Activated CD4-positive, alpha-beta T cell treated with anti-CD3 and anti-CD28 coated beads, Interleukin-2, amount 50 U/mL, for 24 hours (primary cell): ENCODE results near the gene TSHZ2.

Experiments
- DNase-seq, 2 donors: peaks; one replicate each; pipeline ENCODE4 v3.0.0-alpha.2; 2020; ENCODE audit warnings: low read depth in 1 of 2, low spot score in 1 of 2

The TSHZ2 gene

DNA sequence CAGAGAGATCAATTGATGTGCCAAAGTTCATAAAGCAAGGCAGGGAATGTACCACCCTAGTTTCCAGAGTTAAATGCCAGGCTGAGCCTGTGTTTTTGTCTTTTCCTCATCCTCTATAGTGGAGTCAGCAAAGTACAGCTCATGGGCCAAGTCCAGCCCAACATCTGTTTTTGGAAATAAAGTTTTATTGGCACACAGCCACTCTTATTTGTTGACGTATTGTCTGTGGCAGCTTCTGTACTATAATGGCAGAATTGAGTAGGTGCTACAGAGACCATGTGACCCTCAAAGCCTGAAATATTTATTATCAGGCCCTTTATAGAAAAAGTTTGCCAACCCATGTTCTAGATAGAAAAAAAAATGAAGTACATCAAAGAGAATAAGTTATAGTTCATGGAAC is 187.0 kb downstream of the TSHZ2 start:
- DNase-seq = no peak

DNA sequence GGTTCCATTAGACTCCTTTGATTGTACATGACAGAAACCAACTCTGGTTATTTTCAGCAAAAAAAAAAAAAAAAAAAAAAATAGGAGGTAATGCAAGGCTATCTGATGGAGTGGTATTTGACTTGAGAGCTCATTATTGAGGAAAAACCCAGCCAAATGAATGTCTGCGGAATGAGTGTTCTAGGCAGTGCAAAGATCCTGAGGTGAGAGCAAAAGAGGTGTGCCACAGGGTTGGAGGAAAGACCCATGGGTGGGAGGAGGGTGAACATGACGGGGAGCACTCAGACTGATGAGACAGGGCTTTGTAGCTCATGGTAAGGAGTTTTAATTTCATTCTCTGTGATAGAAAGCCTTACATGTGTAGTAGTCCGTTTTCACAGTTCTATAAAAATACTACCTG is 188.9 kb downstream of the TSHZ2 start:
- DNase-seq = no peak

DNA sequence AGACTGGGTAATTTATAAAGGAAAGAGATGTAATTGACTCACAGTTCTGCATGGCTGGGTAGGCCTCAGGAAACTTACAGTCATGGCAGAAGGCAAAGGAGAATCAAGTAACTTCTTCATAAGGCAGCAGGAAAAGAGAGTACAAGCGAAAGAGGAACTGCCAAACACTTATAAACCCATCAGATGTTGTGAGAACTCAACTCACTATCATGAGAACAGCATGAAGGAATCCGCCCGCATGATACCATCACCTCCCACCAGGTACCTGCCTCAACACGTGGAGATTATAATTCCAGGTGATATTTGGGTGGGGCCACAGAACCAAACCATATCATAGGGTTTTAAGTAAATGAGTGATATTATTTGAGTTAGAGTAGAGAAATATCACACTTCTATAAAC is 189.3 kb downstream of the TSHZ2 start:
- DNase-seq = no peak

DNA sequence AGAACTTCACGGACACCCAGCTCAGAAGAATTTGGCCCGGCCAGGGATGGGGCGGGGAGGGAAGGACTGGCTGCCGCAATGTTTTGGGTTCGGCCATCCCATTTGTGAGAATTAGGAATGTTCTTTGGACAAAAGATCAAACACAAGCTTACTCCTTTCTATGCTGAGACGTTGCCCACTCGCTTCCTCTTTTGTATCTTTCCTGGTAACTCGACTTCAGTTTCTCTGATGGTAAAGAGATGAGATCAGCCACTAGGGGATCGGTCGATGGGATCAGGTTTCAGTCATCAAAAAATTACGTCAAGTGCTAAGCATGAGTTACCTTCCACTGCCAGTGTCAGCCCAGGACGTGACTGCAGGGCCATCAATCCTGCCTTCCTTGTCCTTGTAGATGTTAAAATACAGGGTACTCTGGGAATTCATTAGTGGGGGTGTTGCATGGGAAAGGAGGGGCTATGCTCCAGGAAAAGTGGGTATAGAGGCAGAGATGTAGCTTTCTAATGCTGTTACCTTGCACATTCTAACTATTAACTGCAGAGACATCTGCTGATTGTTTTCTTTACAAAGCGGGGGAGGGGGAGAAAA is 190.2 kb downstream of the TSHZ2 start:
- no peak for DNase-seq

DNA sequence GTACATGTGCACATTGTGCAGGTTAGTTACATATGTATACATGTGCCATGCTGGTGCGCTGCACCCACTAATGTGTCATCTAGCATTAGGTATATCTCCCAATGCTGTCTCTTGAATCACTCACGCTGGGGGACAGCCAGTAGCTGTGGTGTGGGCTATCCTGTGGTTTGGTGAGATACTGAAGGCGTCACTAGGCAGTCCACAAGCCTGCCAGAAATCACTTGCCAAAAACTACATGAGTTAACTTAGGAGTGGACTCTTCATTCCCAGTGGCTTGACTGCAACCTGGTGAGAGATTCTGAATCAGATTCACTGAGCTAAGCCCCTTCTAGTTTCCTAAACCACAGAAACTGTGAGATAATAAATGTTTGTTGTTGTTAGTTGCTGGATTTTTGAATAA is 191.3 kb downstream of the TSHZ2 start:
- no peak for DNase-seq

DNA sequence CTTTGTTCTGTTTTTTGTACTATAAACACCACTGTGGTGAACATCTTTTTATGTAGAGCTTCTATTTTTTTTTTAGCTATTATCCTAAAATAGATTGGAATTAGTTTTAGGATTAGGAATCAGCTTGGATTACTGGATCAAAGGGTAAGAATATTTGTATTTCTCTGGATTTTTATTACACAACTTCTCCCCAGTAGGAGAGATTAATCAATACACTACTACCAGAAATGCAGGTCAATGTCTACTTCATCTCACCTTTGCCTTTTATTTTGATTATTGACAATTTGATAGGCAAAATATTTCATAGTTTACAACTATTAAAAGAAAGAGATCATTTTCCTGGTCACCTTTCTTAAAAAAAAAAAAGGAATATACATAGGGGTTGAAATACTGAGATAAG is 191.9 kb downstream of the TSHZ2 start:
- DNase-seq = no peak

DNA sequence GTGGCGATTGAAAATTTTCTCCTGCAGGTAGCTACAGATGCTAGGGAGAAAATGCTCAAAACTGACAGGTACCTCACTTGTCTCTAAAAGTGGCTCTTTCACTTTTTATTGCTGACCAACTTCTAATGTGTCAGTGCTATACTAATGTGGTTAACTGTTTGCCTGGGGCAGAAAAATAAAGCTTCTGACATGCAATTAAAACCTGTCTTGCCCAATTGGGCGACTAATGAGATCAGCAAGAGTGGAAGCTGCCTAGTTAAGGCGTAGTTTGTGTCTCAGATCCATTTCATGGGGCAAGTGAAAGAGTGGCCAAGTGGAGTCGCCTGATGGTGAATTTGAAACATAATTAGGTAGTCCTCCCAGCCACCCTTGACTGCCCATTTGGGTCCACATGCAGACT is 193.3 kb downstream of the TSHZ2 start:
- no peak for DNase-seq

DNA sequence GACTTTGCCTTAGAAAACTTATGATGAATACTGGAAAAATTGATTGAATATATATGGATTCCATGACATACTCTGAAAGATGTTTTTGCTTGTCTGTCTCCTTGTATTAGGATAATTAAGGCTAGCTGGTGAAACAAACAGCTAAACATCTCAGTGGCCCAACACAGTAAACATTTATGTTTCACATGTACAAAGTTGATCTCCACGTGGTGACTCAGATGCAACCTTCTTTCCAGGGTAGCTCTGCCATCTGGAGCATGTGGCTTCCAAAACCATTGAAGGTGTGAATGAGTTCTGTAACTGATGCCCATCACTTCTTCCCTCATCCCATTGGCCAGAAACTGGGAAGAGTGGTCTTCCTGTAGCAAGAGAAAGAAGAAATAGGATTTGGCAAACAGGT is 196.3 kb downstream of the TSHZ2 start:
- no peak for DNase-seq

- no peak for DNase-seq
These were observed 198.0 kb downstream of the TSHZ2 start for GRCh38 chr20:53170196-53170595.

- DNase-seq = no peak
These were observed 198.9 kb downstream of the TSHZ2 start for GRCh38 chr20:53171065-53171464.

- no peak for DNase-seq
These were observed 202.3 kb downstream of the TSHZ2 start for GRCh38 chr20:53174454-53174853.

DNA sequence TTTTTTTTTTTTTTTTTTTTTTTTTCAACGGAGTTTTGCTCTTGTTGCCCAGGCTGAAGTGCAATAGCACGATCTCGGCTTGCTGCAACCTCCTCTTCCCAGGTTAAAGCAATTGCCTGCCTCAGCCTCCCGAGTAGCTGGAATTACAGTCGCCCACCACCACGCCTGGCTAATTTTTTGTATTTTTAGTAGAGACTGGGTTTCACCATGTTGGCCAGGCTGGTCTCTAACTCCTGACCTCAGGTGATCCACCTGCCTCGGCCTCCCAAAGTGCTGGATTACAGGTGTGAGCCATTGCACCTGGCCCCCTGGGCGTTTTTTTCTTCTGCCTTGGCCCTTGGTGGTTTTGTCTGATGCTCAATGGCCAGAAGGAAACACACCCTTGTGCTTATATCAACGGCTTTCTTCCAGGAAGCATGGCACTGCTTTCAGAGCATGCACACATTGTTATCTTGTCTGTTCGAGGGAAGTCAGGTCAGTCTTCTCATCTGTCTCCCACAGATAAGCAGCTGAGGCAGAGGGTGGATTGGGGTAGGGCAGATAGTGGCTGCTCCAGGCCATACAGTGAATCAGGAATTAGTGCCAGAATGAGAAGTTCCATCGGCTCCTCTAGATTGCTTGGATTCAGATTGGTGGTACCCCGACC is 203.1 kb downstream of the TSHZ2 start:
- no peak for DNase-seq

DNA sequence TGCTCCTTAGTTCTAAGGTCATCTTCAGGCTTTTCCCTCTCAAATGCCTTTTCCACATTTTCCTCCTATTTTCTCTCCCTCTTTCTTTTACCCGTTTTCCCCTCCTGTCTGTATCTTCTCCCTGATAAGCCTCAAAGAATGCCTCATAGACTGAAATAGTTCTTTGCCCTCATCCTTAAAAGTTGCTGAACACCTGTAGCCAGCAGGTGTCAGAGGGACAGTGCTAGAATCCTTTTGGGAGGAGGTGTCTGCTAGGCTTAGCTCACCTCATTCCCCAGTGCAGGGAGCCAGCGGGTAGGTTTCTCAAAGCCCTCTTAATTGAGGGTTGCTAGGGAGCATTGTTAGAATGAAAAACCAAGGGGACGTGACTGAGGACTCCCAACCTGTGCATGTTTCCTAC is 204.0 kb downstream of the TSHZ2 start:
- no peak for DNase-seq

DNA sequence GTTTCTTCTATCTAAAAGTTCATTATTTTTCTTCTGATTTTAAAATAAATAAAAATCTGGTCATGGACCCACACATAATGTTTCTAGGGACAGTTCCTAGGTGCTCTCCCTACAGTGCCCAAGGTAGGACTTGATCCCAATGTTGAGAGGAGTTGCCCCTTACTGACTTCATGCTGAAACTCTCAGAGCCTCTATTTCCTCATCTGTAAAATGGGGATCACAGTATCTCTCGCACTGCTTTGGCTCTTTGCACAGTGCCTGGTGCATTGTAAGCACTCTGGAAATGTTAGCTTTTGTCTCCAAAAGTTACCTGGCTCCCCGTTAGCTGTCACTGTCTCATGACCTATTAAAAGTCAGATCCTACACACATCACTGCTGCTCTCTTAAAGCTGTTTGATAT is 205.5 kb downstream of the TSHZ2 start:
- no peak for DNase-seq

GRCh38 chr20:53179749-53180148 is 207.6 kb downstream of the TSHZ2 start:
- no peak for DNase-seq

- DNase-seq = no peak
These were observed 208.8 kb downstream of the TSHZ2 start for GRCh38 chr20:53180928-53181362.

DNA sequence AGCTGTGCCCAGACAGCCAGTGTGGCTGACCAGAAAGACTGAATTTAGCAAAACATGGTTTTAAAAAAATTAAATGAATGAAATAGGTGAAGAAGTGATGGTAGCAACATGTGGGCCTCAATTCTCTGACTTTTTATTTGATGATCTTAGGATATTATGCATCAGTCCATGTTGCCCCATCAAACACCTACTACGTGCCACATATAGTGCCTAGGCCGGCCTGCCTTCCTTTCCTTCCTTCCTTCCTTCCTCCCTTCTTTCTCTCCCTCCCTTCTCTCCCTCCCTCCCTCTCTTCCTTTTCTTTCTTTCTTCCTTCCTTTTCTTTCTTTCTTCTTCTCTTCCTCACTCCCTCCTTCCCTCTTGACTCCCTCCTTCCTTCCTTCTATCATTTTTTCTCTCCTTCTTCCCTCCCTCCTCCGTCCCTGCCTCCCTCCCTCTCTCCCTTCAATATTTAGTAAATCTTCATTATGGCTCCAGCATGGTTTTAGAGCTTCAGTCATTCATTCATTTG is 209.8 kb downstream of the TSHZ2 start:
- DNase-seq = no peak

GRCh38 chr20:53183181-53183580 is 211.0 kb downstream of the TSHZ2 start:
- DNase-seq = no peak

GRCh38 chr20:53186635-53187034 is 214.5 kb downstream of the TSHZ2 start:
- DNase-seq = no peak

- no peak for DNase-seq
These were observed 215.4 kb downstream of the TSHZ2 start for GRCh38 chr20:53187392-53188068.

DNA sequence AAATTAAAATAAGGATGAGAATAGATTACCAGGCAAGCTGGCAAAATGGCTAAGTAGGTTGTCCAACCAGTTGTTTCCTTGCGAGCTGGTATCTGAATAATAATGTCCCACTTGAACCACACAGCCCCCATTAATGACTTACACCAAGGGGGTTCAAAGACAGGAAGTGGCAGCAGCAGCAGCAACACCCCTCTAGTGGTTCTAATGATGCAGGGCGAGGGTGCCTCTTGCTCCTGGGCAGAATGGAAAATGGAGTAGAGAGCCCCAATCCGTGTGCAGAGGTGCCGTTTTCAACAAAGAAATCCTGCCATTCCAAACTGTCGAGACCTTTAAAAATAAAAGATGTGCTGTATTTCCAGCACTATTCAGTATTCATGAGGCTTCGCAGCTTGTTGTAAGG is 218.1 kb downstream of the TSHZ2 start:
- no peak for DNase-seq

DNA sequence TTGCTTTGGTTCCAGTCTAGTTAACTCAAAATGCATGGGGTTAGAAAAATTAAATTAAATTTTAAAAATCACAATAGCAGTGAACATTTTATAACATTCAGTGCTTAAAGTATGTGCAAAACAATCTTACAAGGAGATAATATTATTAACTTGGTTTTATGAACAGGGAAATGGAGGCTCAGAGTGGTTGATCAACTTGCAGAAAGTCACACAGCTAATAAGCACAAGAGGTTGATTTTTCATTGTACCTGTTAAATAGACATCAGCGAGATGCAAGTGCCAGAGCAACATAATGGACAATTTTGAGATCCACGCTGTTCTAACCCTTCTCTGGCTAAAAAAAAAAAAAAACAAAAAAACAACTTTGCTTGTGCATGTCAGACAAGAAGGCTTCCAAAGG is 219.8 kb downstream of the TSHZ2 start:
- no peak for DNase-seq
